ENCODE measurements around the gene EDEM1. TPM values are rescaled to one million over a fixed set of nuclear protein-coding genes. Genes with fewer than 3 reads are reported as not detected.

The EDEM1 gene
- total RNA-seq, 1 donor from 2014 or later: 24.1 TPM

- no peak for DNase-seq (ENCODE audit: low spot score, unreplicated experiment)
- H3K36me3 Mint-ChIP-seq (ENCODE audit: insufficient read depth): no peaks in the 10 kb centered on the region
- no peaks in the 10 kb centered on the region for H3K9me3 Mint-ChIP-seq (ENCODE audit: low read depth)
- H3K4me1 Mint-ChIP-seq (ENCODE audit: low read depth): peaks cover 3% of the 10 kb centered on the region
- no peak for TF ChIP-seq CTCF (IDR thresholded peaks at IDR 0.05; ENCODE audit: unreplicated experiment)
- H3K4me3 Mint-ChIP-seq (ENCODE audit: low read depth): no peak overlapping the region
- no peak overlapping the region for H3K27ac Mint-ChIP-seq
- no peaks in the 10 kb centered on the region for H3K27me3 Mint-ChIP-seq
These were observed 25.4 kb upstream of the EDEM1 start for GRCh38 chr3:5162102-5162501.

DNA sequence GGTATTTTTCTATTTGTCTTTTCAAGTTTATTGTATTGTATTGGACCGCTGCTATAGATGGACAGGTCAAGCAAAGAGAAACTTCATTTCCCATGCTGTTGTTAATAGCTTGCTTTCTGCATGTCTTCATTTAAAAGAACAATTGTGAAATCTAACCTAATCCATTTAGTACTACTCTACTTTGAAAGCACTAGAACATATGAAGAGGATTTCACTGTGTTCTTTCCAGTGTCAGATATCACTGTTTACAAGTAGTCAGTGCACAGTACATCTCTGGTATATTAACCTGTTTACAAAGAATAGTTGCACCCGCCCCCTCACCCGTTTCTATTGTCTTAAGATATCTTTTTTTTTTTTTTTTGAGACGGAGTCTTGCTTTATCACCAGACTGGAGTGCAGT, 21.8 kb upstream of the EDEM1 start:
- Mint-ChIP-seq H3K27ac (no peak overlapping the region), H3K36me3 (ENCODE audit: insufficient read depth) (no peaks in the 10 kb centered on the region), H3K9me3 (ENCODE audit: low read depth) (no peaks in the 10 kb centered on the region), H3K4me3 (ENCODE audit: low read depth) (no peak overlapping the region), H3K27me3 (no peaks in the 10 kb centered on the region), H3K4me1 (ENCODE audit: low read depth) (peaks cover 3% of the 10 kb centered on the region)
- TF ChIP-seq CTCF (IDR thresholded peaks at IDR 0.05; ENCODE audit: unreplicated experiment): no peak
- no peak for DNase-seq (ENCODE audit: low spot score, unreplicated experiment)

- Mint-ChIP-seq H3K9me3 (ENCODE audit: low read depth) (no peaks in the 10 kb centered on the region), H3K4me3 (ENCODE audit: low read depth) (no peak overlapping the region), H3K27ac (no peak overlapping the region), H3K36me3 (ENCODE audit: insufficient read depth) (no peaks in the 10 kb centered on the region), H3K27me3 (no peaks in the 10 kb centered on the region), H3K4me1 (ENCODE audit: low read depth) (peaks cover under 1% of the 10 kb centered on the region)
- no peak for TF ChIP-seq CTCF (IDR thresholded peaks at IDR 0.05; ENCODE audit: unreplicated experiment)
- no peak for DNase-seq (ENCODE audit: low spot score, unreplicated experiment)
These were observed 20.7 kb upstream of the EDEM1 start for GRCh38 chr3:5166846-5167245.

DNA sequence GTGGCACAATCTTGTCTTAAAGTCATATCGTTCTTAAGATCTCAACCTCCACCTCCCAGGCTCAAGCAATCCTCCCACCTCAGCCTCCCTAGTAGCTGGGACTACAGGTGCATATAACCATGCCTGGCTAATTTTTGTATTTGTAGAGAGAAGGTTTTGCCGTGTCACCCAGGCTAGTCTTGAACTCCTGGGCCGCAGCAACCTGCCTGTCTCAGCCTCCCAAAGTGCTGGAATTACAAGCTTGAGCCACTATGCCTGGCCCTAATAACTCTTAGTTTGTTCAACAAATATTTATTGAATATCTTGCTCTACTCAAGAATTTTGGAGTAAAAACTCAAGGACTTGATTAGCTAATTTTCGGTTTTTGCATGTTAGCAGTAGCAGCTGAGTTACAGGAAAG, 19.4 kb upstream of the EDEM1 start:
- no peaks in the 10 kb centered on the region for H3K27me3 Mint-ChIP-seq

DNA sequence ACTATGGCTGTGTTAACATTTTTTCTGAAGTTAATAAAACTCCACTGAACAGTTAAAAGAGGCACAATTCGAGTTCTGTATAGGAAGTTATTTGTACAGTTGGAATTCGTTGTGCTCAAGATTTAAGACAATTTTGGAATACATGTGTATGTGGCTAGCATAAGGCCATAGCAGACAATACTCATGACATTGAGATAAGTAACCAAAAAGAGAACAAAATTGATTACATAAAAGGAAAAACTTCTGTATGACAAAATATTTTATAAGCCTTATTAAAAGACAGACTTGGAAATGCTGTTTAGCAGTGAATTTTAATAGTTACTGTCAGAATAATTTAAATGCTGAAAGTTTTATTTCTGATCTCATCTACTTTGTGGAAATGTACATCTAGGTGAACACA, 17.7 kb upstream of the EDEM1 start:
- H3K9me3 Mint-ChIP-seq (ENCODE audit: low read depth): no peaks in the 10 kb centered on the region
- no peak for TF ChIP-seq CTCF (IDR thresholded peaks at IDR 0.05; ENCODE audit: unreplicated experiment)
- DNase-seq (ENCODE audit: low spot score, unreplicated experiment): no peak
- no peaks in the 10 kb centered on the region for H3K27me3 Mint-ChIP-seq
- H3K4me1 Mint-ChIP-seq (ENCODE audit: low read depth): no peaks in the 10 kb centered on the region
- no peak overlapping the region for H3K27ac Mint-ChIP-seq
- H3K4me3 Mint-ChIP-seq (ENCODE audit: low read depth): no peak overlapping the region
- H3K36me3 Mint-ChIP-seq (ENCODE audit: insufficient read depth): peaks cover 5% of the 10 kb centered on the region

More for the DNA sequence above, 19.4 kb upstream of the EDEM1 start:
- Mint-ChIP-seq H3K4me3 (ENCODE audit: low read depth) (no peak overlapping the region), H3K9me3 (ENCODE audit: low read depth) (no peaks in the 10 kb centered on the region), H3K27ac (no peak overlapping the region), H3K4me1 (ENCODE audit: low read depth) (no peaks in the 10 kb centered on the region), H3K36me3 (ENCODE audit: insufficient read depth) (peaks cover 5% of the 10 kb centered on the region)
- TF ChIP-seq CTCF (IDR thresholded peaks at IDR 0.05; ENCODE audit: unreplicated experiment): no peak
- no peak for DNase-seq (ENCODE audit: low spot score, unreplicated experiment)
